Prostate gland (tissue), 2 donors: ENCODE measurements around the gene RORB.

ENCODE experiments used
- CTCF ChIP-seq, 4 experiments: fragments of 200-600 bp in 2 of 4; fragments of 450-650 bp in 2 of 4; sonication (generic) in 2 of 4; IDR thresholded peaks; 1 replicate in 3 of 4; 2 replicates in 1 of 4; pipeline ENCODE4 v1.5.1; 2016 to 2019; ENCODE audit warnings: antibody characterized with exemption in 4 of 4, mild to moderate bottlenecking in 2 of 4, moderate library complexity in 2 of 4
- POLR2A ChIP-seq: fragments of 450-650 bp; IDR thresholded peaks from one replicate; pipeline ENCODE4 v1.6.1; 2016; ENCODE audit warnings: antibody characterized with exemption, mild to moderate bottlenecking
- POLR2AphosphoS5 ChIP-seq: sonication (generic); formaldehyde crosslinking; IDR thresholded peaks from one replicate; pipeline ENCODE4 v1.6.1; 2017; ENCODE audit warnings: antibody characterized with exemption

GRCh38 chr9:74742191-74742790 lies 245.2 kb downstream of the RORB start:
- no peak for TF ChIP-seq CTCF (IDR thresholded peaks at IDR 0.05)
- no peak for TF ChIP-seq POLR2AphosphoS5
- TF ChIP-seq POLR2A = no peak
